GM12891 (cell line): ENCODE measurements around the gene FEN1.

ENCODE experiments used
- DNase-seq: peaks from one replicate; pipeline ENCODE4 v3.0.0; 2011; ENCODE audit warnings: low spot score; ENCODE audit not compliant: insufficient read length
- FAIRE-seq: peaks from 2 replicates; lab custom pipeline; 2011; peaks lifted over from hg19 to GRCh38; lab: Jason Lieb, UNC
- PAX5 ChIP-seq: IDR thresholded peaks from 2 replicates; pipeline ENCODE4 v1.6.1; 2011; ENCODE audit warnings: low read length, moderate library complexity, mild to moderate bottlenecking; ENCODE audit not compliant: insufficient read depth, severe bottlenecking
- POLR2A ChIP-seq: IDR thresholded peaks from 2 replicates; pipeline ENCODE4 v1.6.1; 2011; ENCODE audit warnings: low read depth, low read length, control low read depth
- POLR2AphosphoS5 ChIP-seq: IDR thresholded peaks from 2 replicates; pipeline ENCODE4 v1.6.1; 2011; ENCODE audit warnings: low read depth, low read length, control low read depth
- POU2F2 ChIP-seq: IDR thresholded peaks from 2 replicates; pipeline ENCODE4 v1.6.1; 2011; ENCODE audit warnings: low read depth, mild to moderate bottlenecking, control low read depth, low read length, moderate library complexity
- SPI1 ChIP-seq: IDR thresholded peaks from 2 replicates; pipeline ENCODE4 v1.6.1; 2011; ENCODE audit warnings: low read depth, low read length, control low read depth
- TAF1 ChIP-seq: IDR thresholded peaks from 2 replicates; pipeline ENCODE4 v1.6.1; 2011; ENCODE audit warnings: low read depth, low read length, control low read depth

FEN1 gene

GRCh38 chr11:61779666-61780525 lies 12.8 kb upstream of the FEN1 start:
- TF ChIP-seq POLR2AphosphoS5 (no peak), PAX5 (no peak)
- DNase-seq, result no peak
- FAIRE-seq, result no peak

GRCh38 chr11:61780581-61781162 lies 12.0 kb upstream of the FEN1 start:
- DNase-seq (no peak), FAIRE-seq (no peak)
- TF ChIP-seq TAF1 (no peak), POLR2AphosphoS5 (no peak), PAX5 (no peak), POLR2A (no peak), SPI1 (no peak)

GRCh38 chr11:61781585-61781984 lies 11.1 kb upstream of the FEN1 start:
- DNase-seq (no peak), FAIRE-seq (no peak)

DNA sequence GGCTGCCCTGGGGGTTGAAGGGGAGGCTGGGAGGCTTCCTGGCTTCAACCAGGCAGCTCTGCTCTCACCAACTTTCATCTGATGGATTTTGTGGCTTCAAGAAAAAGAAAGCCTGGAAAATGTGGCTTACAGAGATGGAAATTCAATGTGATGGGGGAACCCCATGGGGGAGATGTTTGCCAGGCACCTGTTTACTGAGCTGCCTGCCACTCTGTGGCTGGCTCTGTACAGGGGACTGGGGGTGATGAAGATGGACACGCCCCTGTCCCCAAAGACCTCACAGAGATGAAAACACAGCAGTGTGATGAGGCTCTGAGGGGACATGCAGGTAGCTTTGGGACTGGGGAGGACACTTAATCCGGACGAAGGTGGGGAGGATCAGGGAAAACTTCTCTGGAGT lies 10.4 kb upstream of the FEN1 start:
- DNase-seq, result no peak
- TF ChIP-seq PAX5 (no peak), SPI1 (no peak)
- FAIRE-seq, result no peak

More at GRCh38 chr11:61781585-61781984, 11.1 kb upstream of the FEN1 start:
- TF ChIP-seq POLR2AphosphoS5 (no peak), POU2F2 (no peak), PAX5 (no peak), POLR2A (no peak), SPI1 (no peak), TAF1 (no peak)

- TF ChIP-seq POLR2AphosphoS5, result no peak
- no peak for TF ChIP-seq TAF1
- no peak for TF ChIP-seq POLR2A
- TF ChIP-seq PAX5, result no peak
- TF ChIP-seq POU2F2, result no peak
- TF ChIP-seq SPI1, result no peak
- DNase-seq (no peak), FAIRE-seq (no peak)
Measured at GRCh38 chr11:61782841-61783240, 9.9 kb upstream of the FEN1 start.

- FAIRE-seq (no peak), DNase-seq (no peak)
- TF ChIP-seq POU2F2, result no peak
- no peak for TF ChIP-seq POLR2A
- TF ChIP-seq POLR2AphosphoS5, result 0 out of 2 replicates have a peak, but pooled peaks have one; percentile 18
- no peak for TF ChIP-seq TAF1
Measured at GRCh38 chr11:61783717-61784505, 8.8 kb upstream of the FEN1 start.

- DNase-seq, result no peak
- FAIRE-seq, result no peak
- 0 out of 2 replicates have a peak, but pooled peaks have one; percentile 6 for TF ChIP-seq POLR2AphosphoS5
- TF ChIP-seq TAF1, result no peak
Measured at GRCh38 chr11:61784506-61784805, 8.3 kb upstream of the FEN1 start.

DNA sequence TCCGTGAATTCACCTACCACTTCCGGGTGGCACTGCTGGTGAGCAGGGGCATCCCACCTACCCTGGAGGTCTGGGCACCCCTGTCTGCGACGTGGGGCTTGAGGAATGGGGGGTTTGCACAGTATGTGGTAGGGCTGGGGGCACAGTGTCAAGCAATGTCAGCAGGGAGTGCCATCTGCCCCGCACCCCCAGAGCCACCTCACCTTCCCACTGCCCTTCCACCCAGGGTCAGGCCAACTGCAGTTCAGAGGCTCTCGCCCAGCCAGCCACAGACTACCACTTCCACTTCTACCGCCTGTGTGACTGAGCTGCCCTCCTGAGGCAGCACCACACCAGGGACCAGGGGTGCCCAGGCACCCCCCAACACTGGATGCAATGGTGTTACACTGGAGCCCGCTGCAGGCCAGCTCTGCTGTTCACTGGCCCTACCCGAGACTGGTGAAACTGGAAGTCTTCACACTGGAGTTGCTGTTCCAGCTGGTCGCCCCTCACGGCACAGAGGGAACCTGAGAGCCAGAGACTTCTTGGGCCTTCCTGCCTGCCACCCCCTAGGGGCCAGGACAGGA lies 6.8 kb upstream of the FEN1 start:
- no peak for FAIRE-seq
- no peak for DNase-seq
- TF ChIP-seq TAF1 (no peak), POU2F2 (no peak), PAX5 (no peak), SPI1 (no peak), POLR2A (no peak), POLR2AphosphoS5 (no peak)

- no peak for DNase-seq
- FAIRE-seq, result no peak
- TF ChIP-seq POLR2AphosphoS5 (no peak), TAF1 (no peak), POLR2A (no peak), PAX5 (no peak), POU2F2 (no peak), SPI1 (no peak)
Measured at GRCh38 chr11:61787928-61788491, 4.7 kb upstream of the FEN1 start.
